ENCODE data around the gene RPL4.

RPL4 gene

DNA sequence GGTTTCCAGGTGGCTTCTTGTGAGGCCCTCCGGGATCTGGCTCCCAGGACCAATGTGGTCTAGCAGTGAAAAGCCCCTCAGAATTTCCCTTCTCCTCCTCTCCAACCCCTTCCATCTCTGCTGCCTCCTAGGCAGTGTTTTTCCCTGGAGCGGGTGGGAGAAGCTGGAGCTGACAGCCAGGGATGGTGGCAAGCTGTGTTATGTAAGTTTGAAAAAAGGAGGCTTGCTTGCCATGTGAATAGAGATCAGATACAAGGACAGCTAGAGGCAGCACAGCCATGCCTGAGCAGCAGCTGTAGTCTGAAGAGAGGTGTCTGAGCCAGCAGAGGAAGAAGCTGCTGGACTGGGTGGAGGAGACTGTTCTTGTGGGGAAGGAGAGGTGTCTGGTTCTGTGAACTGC lies 27.6 kb downstream of the RPL4 start:
- no peak for TF ChIP-seq ZFP30 (CRISPR knock-in tag; IDR thresholded peaks at IDR 0.05)
- TF ChIP-seq ZC3H10 (CRISPR knock-in tag; IDR thresholded peaks at IDR 0.05): no peak
- no peak for TF ChIP-seq BACH2 (CRISPR knock-in tag; IDR thresholded peaks at IDR 0.05; ENCODE audit: borderline replicate concordance)
- TF ChIP-seq, protein P1, sequence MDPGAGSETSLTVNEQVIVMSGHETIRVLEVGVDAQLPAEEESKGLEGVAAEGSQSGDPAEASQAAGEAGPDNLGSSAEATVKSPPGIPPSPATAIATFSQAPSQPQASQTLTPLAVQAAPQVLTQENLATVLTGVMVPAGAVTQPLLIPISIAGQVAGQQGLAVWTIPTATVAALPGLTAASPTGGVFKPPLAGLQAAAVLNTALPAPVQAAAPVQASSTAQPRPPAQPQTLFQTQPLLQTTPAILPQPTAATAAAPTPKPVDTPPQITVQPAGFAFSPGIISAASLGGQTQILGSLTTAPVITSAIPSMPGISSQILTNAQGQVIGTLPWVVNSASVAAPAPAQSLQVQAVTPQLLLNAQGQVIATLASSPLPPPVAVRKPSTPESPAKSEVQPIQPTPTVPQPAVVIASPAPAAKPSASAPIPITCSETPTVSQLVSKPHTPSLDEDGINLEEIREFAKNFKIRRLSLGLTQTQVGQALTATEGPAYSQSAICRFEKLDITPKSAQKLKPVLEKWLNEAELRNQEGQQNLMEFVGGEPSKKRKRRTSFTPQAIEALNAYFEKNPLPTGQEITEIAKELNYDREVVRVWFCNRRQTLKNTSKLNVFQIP (CRISPR knock-in tag; IDR thresholded peaks at IDR 0.05; ENCODE audit: borderline replicate concordance, low read depth): no peak
- TF ChIP-seq, protein P2, sequence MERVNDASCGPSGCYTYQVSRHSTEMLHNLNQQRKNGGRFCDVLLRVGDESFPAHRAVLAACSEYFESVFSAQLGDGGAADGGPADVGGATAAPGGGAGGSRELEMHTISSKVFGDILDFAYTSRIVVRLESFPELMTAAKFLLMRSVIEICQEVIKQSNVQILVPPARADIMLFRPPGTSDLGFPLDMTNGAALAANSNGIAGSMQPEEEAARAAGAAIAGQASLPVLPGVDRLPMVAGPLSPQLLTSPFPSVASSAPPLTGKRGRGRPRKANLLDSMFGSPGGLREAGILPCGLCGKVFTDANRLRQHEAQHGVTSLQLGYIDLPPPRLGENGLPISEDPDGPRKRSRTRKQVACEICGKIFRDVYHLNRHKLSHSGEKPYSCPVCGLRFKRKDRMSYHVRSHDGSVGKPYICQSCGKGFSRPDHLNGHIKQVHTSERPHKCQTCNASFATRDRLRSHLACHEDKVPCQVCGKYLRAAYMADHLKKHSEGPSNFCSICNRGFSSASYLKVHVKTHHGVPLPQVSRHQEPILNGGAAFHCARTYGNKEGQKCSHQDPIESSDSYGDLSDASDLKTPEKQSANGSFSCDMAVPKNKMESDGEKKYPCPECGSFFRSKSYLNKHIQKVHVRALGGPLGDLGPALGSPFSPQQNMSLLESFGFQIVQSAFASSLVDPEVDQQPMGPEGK (CRISPR knock-in tag; IDR thresholded peaks at IDR 0.05; ENCODE audit: borderline replicate concordance): no peak
- TF ChIP-seq ISL1 (CRISPR knock-in tag; IDR thresholded peaks at IDR 0.05): no peak
- no peak for TF ChIP-seq OSR1 (CRISPR knock-in tag; IDR thresholded peaks at IDR 0.05)
- no peak for TF ChIP-seq CSDC2 (CRISPR knock-in tag; IDR thresholded peaks at IDR 0.05)
- TF ChIP-seq ARNTL (CRISPR knock-in tag; IDR thresholded peaks at IDR 0.05; ENCODE audit: borderline replicate concordance, low read depth): no peak
- no peak for TF ChIP-seq ESRRG (CRISPR knock-in tag; IDR thresholded peaks at IDR 0.05)
- no peak for TF ChIP-seq SNAI2 (CRISPR knock-in tag; IDR thresholded peaks at IDR 0.05)
- no peak for ATAC-seq

DNA sequence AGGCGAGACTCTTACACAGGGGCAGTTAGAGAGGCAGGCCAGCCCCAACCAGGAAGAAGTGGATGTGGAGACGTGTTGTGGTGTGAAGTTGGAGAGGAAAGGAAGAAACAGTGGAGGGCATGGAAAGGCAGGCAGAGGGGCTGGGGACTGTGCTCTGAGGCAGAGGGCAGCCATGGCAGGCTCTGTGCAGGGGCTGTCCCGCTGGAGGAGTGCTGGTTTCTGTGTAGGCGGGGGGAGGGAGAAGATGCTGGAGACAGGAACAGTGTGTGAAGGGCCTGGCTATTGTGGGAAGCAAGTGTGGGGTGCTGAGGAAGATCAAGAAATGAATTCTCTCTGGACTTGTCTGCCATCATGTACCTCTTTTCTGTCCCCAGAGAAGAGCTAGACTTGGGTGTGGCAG lies 28.1 kb downstream of the RPL4 start:
- ATAC-seq: no peak
- TF ChIP-seq RARB (CRISPR knock-in tag; IDR thresholded peaks at IDR 0.05) (no peak), ZFP30 (CRISPR knock-in tag; IDR thresholded peaks at IDR 0.05) (no peak), ZNF565 (CRISPR knock-in tag; conservative IDR thresholded peaks at IDR 0.05; ENCODE audit: low read depth) (no peak), ESRRG (CRISPR knock-in tag; IDR thresholded peaks at IDR 0.05) (no peak), ZNF70 (CRISPR knock-in tag; IDR thresholded peaks at IDR 0.05) (no peak), ISL1 (CRISPR knock-in tag; IDR thresholded peaks at IDR 0.05) (no peak), CSDC2 (CRISPR knock-in tag; IDR thresholded peaks at IDR 0.05) (no peak), TOX (CRISPR knock-in tag; IDR thresholded peaks at IDR 0.05; ENCODE audit: borderline replicate concordance) (no peak), ZC3H10 (CRISPR knock-in tag; IDR thresholded peaks at IDR 0.05) (no peak), OSR1 (CRISPR knock-in tag; IDR thresholded peaks at IDR 0.05) (no peak), SNAI2 (CRISPR knock-in tag; IDR thresholded peaks at IDR 0.05) (no peak), GLIS3 (CRISPR knock-in tag; IDR thresholded peaks at IDR 0.05) (no peak), ZFP3 (CRISPR knock-in tag; IDR thresholded peaks at IDR 0.05) (no peak)
- TF ChIP-seq, protein P3, sequence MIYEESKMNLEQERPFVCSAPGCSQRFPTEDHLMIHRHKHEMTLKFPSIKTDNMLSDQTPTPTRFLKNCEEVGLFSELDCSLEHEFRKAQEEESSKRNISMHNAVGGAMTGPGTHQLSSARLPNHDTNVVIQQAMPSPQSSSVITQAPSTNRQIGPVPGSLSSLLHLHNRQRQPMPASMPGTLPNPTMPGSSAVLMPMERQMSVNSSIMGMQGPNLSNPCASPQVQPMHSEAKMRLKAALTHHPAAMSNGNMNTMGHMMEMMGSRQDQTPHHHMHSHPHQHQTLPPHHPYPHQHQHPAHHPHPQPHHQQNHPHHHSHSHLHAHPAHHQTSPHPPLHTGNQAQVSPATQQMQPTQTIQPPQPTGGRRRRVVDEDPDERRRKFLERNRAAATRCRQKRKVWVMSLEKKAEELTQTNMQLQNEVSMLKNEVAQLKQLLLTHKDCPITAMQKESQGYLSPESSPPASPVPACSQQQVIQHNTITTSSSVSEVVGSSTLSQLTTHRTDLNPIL (CRISPR knock-in tag; IDR thresholded peaks at IDR 0.05; ENCODE audit: low read depth): no peak
- TF ChIP-seq, protein P4, sequence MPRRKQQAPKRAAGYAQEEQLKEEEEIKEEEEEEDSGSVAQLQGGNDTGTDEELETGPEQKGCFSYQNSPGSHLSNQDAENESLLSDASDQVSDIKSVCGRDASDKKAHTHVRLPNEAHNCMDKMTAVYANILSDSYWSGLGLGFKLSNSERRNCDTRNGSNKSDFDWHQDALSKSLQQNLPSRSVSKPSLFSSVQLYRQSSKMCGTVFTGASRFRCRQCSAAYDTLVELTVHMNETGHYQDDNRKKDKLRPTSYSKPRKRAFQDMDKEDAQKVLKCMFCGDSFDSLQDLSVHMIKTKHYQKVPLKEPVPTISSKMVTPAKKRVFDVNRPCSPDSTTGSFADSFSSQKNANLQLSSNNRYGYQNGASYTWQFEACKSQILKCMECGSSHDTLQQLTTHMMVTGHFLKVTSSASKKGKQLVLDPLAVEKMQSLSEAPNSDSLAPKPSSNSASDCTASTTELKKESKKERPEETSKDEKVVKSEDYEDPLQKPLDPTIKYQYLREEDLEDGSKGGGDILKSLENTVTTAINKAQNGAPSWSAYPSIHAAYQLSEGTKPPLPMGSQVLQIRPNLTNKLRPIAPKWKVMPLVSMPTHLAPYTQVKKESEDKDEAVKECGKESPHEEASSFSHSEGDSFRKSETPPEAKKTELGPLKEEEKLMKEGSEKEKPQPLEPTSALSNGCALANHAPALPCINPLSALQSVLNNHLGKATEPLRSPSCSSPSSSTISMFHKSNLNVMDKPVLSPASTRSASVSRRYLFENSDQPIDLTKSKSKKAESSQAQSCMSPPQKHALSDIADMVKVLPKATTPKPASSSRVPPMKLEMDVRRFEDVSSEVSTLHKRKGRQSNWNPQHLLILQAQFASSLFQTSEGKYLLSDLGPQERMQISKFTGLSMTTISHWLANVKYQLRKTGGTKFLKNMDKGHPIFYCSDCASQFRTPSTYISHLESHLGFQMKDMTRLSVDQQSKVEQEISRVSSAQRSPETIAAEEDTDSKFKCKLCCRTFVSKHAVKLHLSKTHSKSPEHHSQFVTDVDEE (CRISPR knock-in tag; IDR thresholded peaks at IDR 0.05): no peak
- TF ChIP-seq, protein P5, sequence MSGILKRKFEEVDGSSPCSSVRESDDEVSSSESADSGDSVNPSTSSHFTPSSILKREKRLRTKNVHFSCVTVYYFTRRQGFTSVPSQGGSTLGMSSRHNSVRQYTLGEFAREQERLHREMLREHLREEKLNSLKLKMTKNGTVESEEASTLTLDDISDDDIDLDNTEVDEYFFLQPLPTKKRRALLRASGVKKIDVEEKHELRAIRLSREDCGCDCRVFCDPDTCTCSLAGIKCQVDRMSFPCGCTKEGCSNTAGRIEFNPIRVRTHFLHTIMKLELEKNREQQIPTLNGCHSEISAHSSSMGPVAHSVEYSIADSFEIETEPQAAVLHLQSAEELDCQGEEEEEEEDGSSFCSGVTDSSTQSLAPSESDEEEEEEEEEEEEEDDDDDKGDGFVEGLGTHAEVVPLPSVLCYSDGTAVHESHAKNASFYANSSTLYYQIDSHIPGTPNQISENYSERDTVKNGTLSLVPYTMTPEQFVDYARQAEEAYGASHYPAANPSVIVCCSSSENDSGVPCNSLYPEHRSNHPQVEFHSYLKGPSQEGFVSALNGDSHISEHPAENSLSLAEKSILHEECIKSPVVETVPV (CRISPR knock-in tag; IDR thresholded peaks at IDR 0.05): no peak

DNA sequence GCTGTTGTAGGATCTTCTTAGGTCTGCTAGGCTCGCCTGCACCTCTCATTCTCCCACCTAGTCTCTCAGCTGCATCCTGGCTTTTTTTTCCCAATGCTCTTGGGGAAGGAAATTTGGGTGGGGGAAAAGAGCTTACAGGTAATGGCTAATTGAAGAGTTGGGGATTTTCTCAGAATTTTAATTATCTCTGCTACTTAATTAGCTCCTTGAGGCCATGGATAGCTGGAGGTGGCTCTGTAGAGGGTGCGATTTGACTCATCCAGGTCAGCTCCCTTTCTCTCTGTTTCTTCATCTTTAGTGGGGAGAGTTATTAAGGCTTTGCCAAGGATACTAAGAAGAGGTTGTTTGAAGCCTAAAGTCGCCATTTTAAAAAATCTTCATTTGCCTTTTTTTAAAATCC lies 29.7 kb downstream of the RPL4 start:
- ATAC-seq: no peak
- TF ChIP-seq TOX (CRISPR knock-in tag; IDR thresholded peaks at IDR 0.05; ENCODE audit: borderline replicate concordance): no peak
- no peak for TF ChIP-seq ISL1 (CRISPR knock-in tag; IDR thresholded peaks at IDR 0.05)
- TF ChIP-seq, protein P5 (CRISPR knock-in tag; IDR thresholded peaks at IDR 0.05): no peak
- no peak for TF ChIP-seq ZFP3 (CRISPR knock-in tag; IDR thresholded peaks at IDR 0.05)
- TF ChIP-seq ZC3H10 (CRISPR knock-in tag; IDR thresholded peaks at IDR 0.05): no peak
- TF ChIP-seq, protein P4 (CRISPR knock-in tag; IDR thresholded peaks at IDR 0.05): no peak
- TF ChIP-seq ZFP30 (CRISPR knock-in tag; IDR thresholded peaks at IDR 0.05): no peak
- no peak for TF ChIP-seq CSDC2 (CRISPR knock-in tag; IDR thresholded peaks at IDR 0.05)
- TF ChIP-seq ZNF565 (CRISPR knock-in tag; conservative IDR thresholded peaks at IDR 0.05; ENCODE audit: low read depth): no peak
- no peak for TF ChIP-seq PPARA (CRISPR knock-in tag; IDR thresholded peaks at IDR 0.05; ENCODE audit: borderline replicate concordance)
- no peak for TF ChIP-seq BACH2 (CRISPR knock-in tag; IDR thresholded peaks at IDR 0.05; ENCODE audit: borderline replicate concordance)
- TF ChIP-seq, protein P3 (CRISPR knock-in tag; IDR thresholded peaks at IDR 0.05; ENCODE audit: low read depth): no peak
